Measurements from ENCODE around the gene GPAT3.
A peak's percentile ranks its signal among the peaks of the same experiment; 100 is the strongest.

GPAT3 gene

GRCh38 chr4:83639849-83640493 is 104.1 kb downstream of the GPAT3 start:
- peak; percentile 77 for DNase-seq
- in situ Hi-C loops (cut with HindIII; ENCODE audit: low pct_ligation_motif_present, low sequenced_read_pairs): no loop called here
- no peak overlapping the region for H3K27ac ChIP-seq

GRCh38 chr4:83643036-83643435 is 107.1 kb downstream of the GPAT3 start:
- Histone ChIP-seq H3K36me3 (replicated peaks) (no peaks in the 10 kb centered on the region), H3K4me3 (ENCODE audit: low read depth, low read length) (no peak overlapping the region), H3K27me3 (replicated peaks) (no peaks in the 10 kb centered on the region), H3K27ac (no peak overlapping the region)
- TF ChIP-seq CTCF (IDR thresholded peaks at IDR 0.05; ENCODE audit: low read depth, low read length, missing control alignments): no peak
- no peak for DNase-seq
- in situ Hi-C loops (cut with HindIII; ENCODE audit: low pct_ligation_motif_present, low sequenced_read_pairs): no loop called here

More at GRCh38 chr4:83639849-83640493, 104.1 kb downstream of the GPAT3 start:
- Histone ChIP-seq H3K27me3 (replicated peaks) (no peaks in the 10 kb centered on the region), H3K36me3 (replicated peaks) (no peaks in the 10 kb centered on the region), H3K4me3 (ENCODE audit: low read depth, low read length) (no peak overlapping the region)
- TF ChIP-seq CTCF (IDR thresholded peaks at IDR 0.05; ENCODE audit: low read depth, low read length, missing control alignments): peak; percentile 73

- H3K4me3 ChIP-seq (ENCODE audit: low read depth, low read length): no peak overlapping the region
- H3K27ac ChIP-seq: no peak overlapping the region
- DNase-seq: peak; percentile 46
- H3K27me3 ChIP-seq (replicated peaks): no peaks in the 10 kb centered on the region
- TF ChIP-seq CTCF (IDR thresholded peaks at IDR 0.05; ENCODE audit: low read depth, low read length, missing control alignments): peak; percentile 67
- in situ Hi-C loops (cut with HindIII; ENCODE audit: low pct_ligation_motif_present, low sequenced_read_pairs): no loop called here
- H3K36me3 ChIP-seq (replicated peaks): no peaks in the 10 kb centered on the region
Measured at GRCh38 chr4:83644677-83645659, 109.1 kb downstream of the GPAT3 start.

GRCh38 chr4:83646538-83647239 is 110.8 kb downstream of the GPAT3 start:
- TF ChIP-seq CTCF (IDR thresholded peaks at IDR 0.05; ENCODE audit: low read depth, low read length, missing control alignments): no peak
- Histone ChIP-seq H3K27me3 (replicated peaks) (no peaks in the 10 kb centered on the region), H3K27ac (no peak overlapping the region), H3K4me3 (ENCODE audit: low read depth, low read length) (no peak overlapping the region), H3K36me3 (replicated peaks) (no peaks in the 10 kb centered on the region)
- DNase-seq: no peak
- in situ Hi-C loops (cut with HindIII; ENCODE audit: low pct_ligation_motif_present, low sequenced_read_pairs): no loop called here

GRCh38 chr4:83651846-83652245 is 115.9 kb downstream of the GPAT3 start:
- TF ChIP-seq CTCF (IDR thresholded peaks at IDR 0.05; ENCODE audit: low read depth, low read length, missing control alignments): no peak
- in situ Hi-C loops (cut with HindIII; ENCODE audit: low pct_ligation_motif_present, low sequenced_read_pairs): no loop called here
- no peaks in the 10 kb centered on the region for H3K27me3 ChIP-seq (replicated peaks)
- DNase-seq: no peak
- H3K27ac ChIP-seq: no peak overlapping the region
- no peak overlapping the region for H3K4me3 ChIP-seq (ENCODE audit: low read depth, low read length)
- H3K36me3 ChIP-seq (replicated peaks): no peaks in the 10 kb centered on the region

Data from brain microvascular endothelial cell (primary cell).